ENCODE results near the gene ANKRD31. TPM values are rescaled to one million over a fixed set of nuclear protein-coding genes. Genes with fewer than 3 reads are reported as not detected.

Gene ANKRD31
- total RNA-seq, 1 experiment from 2014 or later = 0.66 TPM

DNA sequence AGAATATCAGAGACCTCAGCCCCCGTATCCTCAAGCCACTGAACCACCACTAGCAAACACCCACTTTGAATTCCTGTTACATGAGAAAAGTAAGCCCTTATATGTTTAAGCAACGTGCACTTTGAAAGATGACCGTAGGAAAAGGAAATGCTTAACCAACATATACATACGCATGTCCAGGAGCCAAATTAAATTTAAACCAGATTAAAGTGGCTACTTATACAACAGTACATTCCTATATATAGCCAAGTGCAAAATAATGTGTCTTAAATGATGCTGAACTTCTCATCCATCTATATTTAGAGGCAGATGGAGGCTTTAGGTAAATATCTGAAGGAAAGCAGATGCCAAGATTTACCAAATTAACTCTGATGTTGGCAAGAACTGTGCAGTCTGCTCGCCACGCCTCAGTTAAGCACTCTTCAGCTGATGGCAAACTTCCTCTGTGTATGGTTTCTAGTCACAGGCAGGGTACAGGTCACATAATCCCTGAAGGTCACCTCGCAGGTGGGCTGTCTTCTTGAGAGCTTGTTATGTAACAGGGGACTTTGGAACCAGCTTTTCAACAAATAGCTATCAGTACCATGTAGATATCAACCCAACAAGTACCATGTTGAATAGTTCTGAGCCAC, 192.9 kb downstream of the ANKRD31 start:
- H3K4me3 Mint-ChIP-seq (ENCODE audit: unreplicated experiment) = no peak overlapping the region
- H3K36me3 Mint-ChIP-seq (ENCODE audit: insufficient read depth, unreplicated experiment) = peaks cover 4% of the 10 kb centered on the region
- Histone ChIP-seq H3K4me1 (peaks cover 12% of the 10 kb centered on the region), H3K36me3 (ENCODE audit: control insufficient read depth, insufficient read depth, low read length) (no peaks in the 10 kb centered on the region), H3K4me3 (ENCODE audit: low read depth, low read length) (no peak overlapping the region), H3K27me3 (replicated peaks; ENCODE audit: control insufficient read depth, insufficient read depth, low read length) (no peaks in the 10 kb centered on the region), H3K9me3 (no peaks in the 10 kb centered on the region)
- TF ChIP-seq, protein P1, sequence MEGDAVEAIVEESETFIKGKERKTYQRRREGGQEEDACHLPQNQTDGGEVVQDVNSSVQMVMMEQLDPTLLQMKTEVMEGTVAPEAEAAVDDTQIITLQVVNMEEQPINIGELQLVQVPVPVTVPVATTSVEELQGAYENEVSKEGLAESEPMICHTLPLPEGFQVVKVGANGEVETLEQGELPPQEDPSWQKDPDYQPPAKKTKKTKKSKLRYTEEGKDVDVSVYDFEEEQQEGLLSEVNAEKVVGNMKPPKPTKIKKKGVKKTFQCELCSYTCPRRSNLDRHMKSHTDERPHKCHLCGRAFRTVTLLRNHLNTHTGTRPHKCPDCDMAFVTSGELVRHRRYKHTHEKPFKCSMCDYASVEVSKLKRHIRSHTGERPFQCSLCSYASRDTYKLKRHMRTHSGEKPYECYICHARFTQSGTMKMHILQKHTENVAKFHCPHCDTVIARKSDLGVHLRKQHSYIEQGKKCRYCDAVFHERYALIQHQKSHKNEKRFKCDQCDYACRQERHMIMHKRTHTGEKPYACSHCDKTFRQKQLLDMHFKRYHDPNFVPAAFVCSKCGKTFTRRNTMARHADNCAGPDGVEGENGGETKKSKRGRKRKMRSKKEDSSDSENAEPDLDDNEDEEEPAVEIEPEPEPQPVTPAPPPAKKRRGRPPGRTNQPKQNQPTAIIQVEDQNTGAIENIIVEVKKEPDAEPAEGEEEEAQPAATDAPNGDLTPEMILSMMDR (IDR thresholded peaks at IDR 0.05; ENCODE audit: insufficient read depth in 1 of 2, low read depth in 1 of 2, low read length in 1 of 2, severe bottlenecking in 1 of 2, unreplicated experiment in 1 of 2) = no peak
- H3K27ac Mint-ChIP-seq (ENCODE audit: unreplicated experiment) = no peak overlapping the region
- no peaks in the 10 kb centered on the region for H3K9me3 Mint-ChIP-seq (ENCODE audit: unreplicated experiment)
- no TSS peak for BruUV-seq (replicated peaks)
- no peak for DNase-seq
- H3K4me1 Mint-ChIP-seq (ENCODE audit: low read depth, unreplicated experiment) = peaks cover 27% of the 10 kb centered on the region
- ChIA-PET CTCF (no interaction called here), POLR2A (no interaction called here)
- no peaks in the 10 kb centered on the region for H3K27me3 Mint-ChIP-seq (ENCODE audit: insufficient read depth, unreplicated experiment)
- intact Hi-C loops (cut with micrococcal nuclease; ENCODE audit: unreplicated experiment) = no loop called here

DNA sequence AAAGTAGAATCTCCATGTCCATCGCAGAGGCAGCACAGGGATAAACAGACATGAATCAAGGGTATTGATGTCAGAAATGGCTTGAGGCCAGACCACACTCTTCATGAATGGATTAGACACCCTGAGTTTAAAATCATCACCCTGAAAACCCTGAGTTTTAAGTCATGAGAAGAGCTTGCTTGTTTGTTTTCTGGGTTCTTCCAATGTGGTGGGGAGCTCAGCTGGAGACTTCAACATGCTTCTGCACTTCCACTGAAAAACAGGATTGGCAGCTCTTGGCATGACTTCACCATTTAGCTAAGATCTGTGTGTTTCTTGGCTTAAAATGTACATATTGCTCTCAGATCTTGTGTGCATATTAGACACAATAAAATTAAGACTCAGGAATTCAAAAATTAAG, 194.2 kb downstream of the ANKRD31 start:
- H3K4me1 Mint-ChIP-seq (ENCODE audit: low read depth, unreplicated experiment) = peaks cover 27% of the 10 kb centered on the region
- H3K9me3 Mint-ChIP-seq (ENCODE audit: unreplicated experiment) = no peaks in the 10 kb centered on the region
- peaks cover 6% of the 10 kb centered on the region for H3K36me3 Mint-ChIP-seq (ENCODE audit: insufficient read depth, unreplicated experiment)

DNA sequence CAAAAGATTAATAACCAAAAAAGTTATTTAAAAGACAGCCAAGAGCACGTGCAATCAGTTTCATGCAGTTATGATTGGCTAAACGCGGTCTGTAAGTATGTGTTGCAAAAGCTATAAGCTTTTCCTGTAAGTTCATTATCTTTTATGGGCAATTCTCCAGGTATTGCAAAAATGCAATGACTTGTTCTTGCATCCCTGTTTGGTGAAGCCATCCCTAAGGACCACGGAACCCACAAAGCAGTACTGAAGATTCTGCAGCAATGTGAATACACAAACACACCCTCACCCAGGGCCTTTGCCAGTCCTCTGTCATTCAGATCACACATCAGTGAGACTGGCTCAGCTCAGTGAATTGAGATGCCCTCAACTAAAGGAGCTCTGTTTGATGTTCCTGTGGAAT, 195.7 kb downstream of the ANKRD31 start:
- H3K36me3 ChIP-seq (ENCODE audit: control insufficient read depth, insufficient read depth, low read length) = no peaks in the 10 kb centered on the region
- Mint-ChIP-seq H3K27ac (ENCODE audit: unreplicated experiment) (no peak overlapping the region), H3K9me3 (ENCODE audit: unreplicated experiment) (no peaks in the 10 kb centered on the region), H3K4me1 (ENCODE audit: low read depth, unreplicated experiment) (peaks cover 25% of the 10 kb centered on the region), H3K27me3 (ENCODE audit: insufficient read depth, unreplicated experiment) (no peaks in the 10 kb centered on the region), H3K4me3 (ENCODE audit: unreplicated experiment) (no peak overlapping the region), H3K36me3 (ENCODE audit: insufficient read depth, unreplicated experiment) (peaks cover 15% of the 10 kb centered on the region)
- no peaks in the 10 kb centered on the region for H3K27me3 ChIP-seq (replicated peaks; ENCODE audit: control insufficient read depth, insufficient read depth, low read length)
- TF ChIP-seq, protein P1 (IDR thresholded peaks at IDR 0.05; ENCODE audit: insufficient read depth in 1 of 2, low read depth in 1 of 2, low read length in 1 of 2, severe bottlenecking in 1 of 2, unreplicated experiment in 1 of 2) = no peak
- no peak for DNase-seq
- H3K4me1 ChIP-seq = peaks cover 21% of the 10 kb centered on the region
- ChIA-PET POLR2A (no interaction called here), CTCF (no interaction called here)
- H3K9me3 ChIP-seq = no peaks in the 10 kb centered on the region
- no peak overlapping the region for H3K4me3 ChIP-seq (ENCODE audit: low read depth, low read length)
- intact Hi-C loops (cut with micrococcal nuclease; ENCODE audit: unreplicated experiment) = no loop called here
- no TSS peak for BruUV-seq (replicated peaks)

More for the DNA sequence above, 194.2 kb downstream of the ANKRD31 start:
- ChIA-PET POLR2A (no interaction called here), CTCF (no interaction called here)
- Mint-ChIP-seq H3K27ac (ENCODE audit: unreplicated experiment) (no peak overlapping the region), H3K4me3 (ENCODE audit: unreplicated experiment) (no peak overlapping the region), H3K27me3 (ENCODE audit: insufficient read depth, unreplicated experiment) (no peaks in the 10 kb centered on the region)
- peaks cover 20% of the 10 kb centered on the region for H3K4me1 ChIP-seq
- no peaks in the 10 kb centered on the region for H3K27me3 ChIP-seq (replicated peaks; ENCODE audit: control insufficient read depth, insufficient read depth, low read length)
- intact Hi-C loops (cut with micrococcal nuclease; ENCODE audit: unreplicated experiment) = no loop called here
- TF ChIP-seq, protein P1 (IDR thresholded peaks at IDR 0.05; ENCODE audit: insufficient read depth in 1 of 2, low read depth in 1 of 2, low read length in 1 of 2, severe bottlenecking in 1 of 2, unreplicated experiment in 1 of 2) = no peak
- no peak for DNase-seq
- H3K9me3 ChIP-seq = no peaks in the 10 kb centered on the region
- H3K36me3 ChIP-seq (ENCODE audit: control insufficient read depth, insufficient read depth, low read length) = no peaks in the 10 kb centered on the region
- no TSS peak for BruUV-seq (replicated peaks)
- H3K4me3 ChIP-seq (ENCODE audit: low read depth, low read length) = no peak overlapping the region

Data from Caco-2 (cell line).